Fibroblast of mammary gland (primary cell): Measurements from ENCODE around the gene ALX1.

Experiments used
- DNase-seq: peaks from one replicate; pipeline ENCODE4 v3.0.0-alpha.2; 2010; ENCODE audit warnings: low read depth
- H3K4me3 ChIP-seq: 2 replicates; pipeline ENCODE4 v1.5.1; 2011; ENCODE audit warnings: low read depth, mild to moderate bottlenecking, low read length, moderate library complexity; ENCODE audit not compliant: control insufficient read depth
- TF ChIP-seq, protein P1 (sequence below): conservative IDR thresholded peaks from 2 replicates; pipeline ENCODE4 v1.5.1; 2011; ENCODE audit warnings: low read depth, low read length, inconsistent platforms; ENCODE audit not compliant: control insufficient read depth, insufficient read depth

The ALX1 gene

DNA sequence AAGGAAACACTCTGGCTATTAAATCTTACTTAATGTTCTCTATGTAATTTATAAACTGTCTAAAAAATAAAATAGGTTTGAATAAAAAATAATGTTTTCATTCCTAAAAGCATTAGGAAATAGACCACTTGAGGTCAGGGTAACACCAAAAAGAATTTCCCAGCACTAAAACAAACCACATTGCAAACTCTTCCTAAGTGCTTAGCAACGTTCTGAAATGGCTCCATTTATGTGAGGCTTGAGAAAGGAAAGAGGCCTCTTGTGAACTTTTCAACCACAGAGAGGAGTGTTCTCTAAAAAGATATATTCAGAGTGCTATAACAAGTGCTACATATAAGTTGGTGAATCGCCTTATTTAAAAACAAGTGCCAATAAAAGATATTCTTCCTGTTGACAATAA is 42.7 kb downstream of the ALX1 start:
- DNase-seq: no peak
- no peak overlapping the region for H3K4me3 ChIP-seq
- TF ChIP-seq, protein P1, sequence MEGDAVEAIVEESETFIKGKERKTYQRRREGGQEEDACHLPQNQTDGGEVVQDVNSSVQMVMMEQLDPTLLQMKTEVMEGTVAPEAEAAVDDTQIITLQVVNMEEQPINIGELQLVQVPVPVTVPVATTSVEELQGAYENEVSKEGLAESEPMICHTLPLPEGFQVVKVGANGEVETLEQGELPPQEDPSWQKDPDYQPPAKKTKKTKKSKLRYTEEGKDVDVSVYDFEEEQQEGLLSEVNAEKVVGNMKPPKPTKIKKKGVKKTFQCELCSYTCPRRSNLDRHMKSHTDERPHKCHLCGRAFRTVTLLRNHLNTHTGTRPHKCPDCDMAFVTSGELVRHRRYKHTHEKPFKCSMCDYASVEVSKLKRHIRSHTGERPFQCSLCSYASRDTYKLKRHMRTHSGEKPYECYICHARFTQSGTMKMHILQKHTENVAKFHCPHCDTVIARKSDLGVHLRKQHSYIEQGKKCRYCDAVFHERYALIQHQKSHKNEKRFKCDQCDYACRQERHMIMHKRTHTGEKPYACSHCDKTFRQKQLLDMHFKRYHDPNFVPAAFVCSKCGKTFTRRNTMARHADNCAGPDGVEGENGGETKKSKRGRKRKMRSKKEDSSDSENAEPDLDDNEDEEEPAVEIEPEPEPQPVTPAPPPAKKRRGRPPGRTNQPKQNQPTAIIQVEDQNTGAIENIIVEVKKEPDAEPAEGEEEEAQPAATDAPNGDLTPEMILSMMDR: no peak

DNA sequence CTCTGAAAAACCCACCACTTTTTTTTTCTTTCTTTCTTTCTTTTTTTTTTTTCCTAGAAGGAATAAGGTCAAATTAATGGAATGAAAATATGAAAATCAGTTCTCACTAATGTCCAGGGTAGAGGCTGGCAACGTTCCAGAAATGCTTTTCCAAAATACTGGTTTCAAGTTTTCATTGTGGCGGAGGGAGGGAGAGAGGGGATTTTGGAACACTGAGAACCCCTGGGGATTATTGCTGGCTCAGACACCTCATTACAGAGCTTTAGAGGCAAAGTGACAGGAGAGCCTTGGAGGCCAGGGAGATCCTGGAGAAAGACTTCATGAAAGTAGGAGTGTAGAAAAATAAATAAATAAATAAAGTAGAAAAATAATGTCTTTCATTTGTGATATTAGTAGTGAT is 45.4 kb downstream of the ALX1 start:
- H3K4me3 ChIP-seq: no peak overlapping the region
- TF ChIP-seq, protein P1: no peak
- DNase-seq: no peak

DNA sequence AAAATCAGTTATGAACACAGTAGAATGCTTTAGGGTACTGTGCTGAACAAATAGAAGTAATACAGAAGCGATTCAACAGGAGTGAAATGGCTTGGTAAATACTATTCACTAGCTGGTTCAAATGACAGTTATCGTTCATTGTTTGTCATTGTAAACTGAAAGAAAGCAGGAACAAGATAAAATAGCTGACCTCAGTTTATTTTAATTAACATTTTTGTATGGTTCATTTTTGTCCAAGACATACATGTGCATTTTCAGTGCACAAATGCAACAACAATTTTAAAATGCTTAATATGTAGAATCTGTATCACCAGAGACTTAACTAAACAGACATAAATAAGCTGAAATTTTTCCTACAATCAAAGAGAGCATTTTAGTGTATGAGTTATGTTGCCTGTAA is 49.9 kb downstream of the ALX1 start:
- H3K4me3 ChIP-seq: no peak overlapping the region
- DNase-seq: no peak
- TF ChIP-seq, protein P1: no peak

DNA sequence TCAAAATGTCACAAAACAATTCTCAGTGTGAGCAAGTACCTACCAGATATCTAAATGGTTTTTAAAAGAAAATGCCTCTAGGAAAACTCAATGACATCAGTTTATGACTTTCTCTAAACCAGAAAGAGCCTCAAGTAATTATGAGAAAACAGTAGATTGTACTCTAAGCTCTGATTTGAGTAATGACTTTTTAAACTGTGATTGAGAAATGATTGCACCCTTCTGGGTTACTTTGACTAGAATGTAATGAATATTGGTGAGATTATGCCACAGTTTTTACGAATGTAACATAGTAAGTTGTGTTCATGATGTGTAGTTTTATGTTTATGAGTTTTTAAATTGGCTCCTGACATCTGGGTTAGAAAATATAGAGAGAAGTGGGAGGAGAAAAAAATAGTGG is 68.8 kb downstream of the ALX1 start:
- DNase-seq: no peak
- no peak overlapping the region for H3K4me3 ChIP-seq
- TF ChIP-seq, protein P1: no peak

DNA sequence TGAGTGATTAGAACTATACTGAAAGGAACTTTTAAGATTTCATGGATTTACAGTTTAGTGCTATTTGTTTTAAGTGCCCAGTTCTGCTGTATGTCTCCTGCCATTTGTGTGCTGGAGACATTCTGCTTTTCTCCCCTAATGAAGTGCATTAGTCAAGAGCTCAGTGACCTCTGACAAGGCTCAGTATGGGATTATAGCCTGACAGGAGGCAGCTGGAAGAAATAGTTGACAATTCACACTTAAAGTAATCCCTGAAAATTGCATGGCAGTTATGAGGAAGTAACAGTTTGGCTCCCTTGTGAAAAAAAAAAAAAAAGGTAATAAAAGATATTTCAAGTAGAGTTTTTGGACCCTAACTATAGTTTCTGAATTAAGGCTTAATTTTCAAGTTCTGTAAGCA is 70.3 kb downstream of the ALX1 start:
- H3K4me3 ChIP-seq: no peak overlapping the region
- no peak for DNase-seq
- TF ChIP-seq, protein P1: no peak
